DOHH2 (cell line): ENCODE results near the gene ROBO1.

Source experiments
- H3F3A ChIP-seq: fragments of 200-600 bp; sonication (generic), shearing (Covaris generic); 2 replicates; pipeline ENCODE4 v1.6.0; 2016; ENCODE audit warnings: antibody characterized with exemption, mild to moderate bottlenecking; ENCODE audit not compliant: control insufficient read depth, insufficient read depth
- H3K27ac ChIP-seq: fragments of 200-600 bp; sonication (generic); 2 replicates; pipeline ENCODE4 v1.5.1; 2014; ENCODE audit warnings: low read depth, mild to moderate bottlenecking, low read length, moderate library complexity
- H3K27me3 ChIP-seq: fragments of 200-600 bp; sonication (generic); 2 replicates; pipeline ENCODE4 v1.6.1; 2014; ENCODE audit warnings: mild to moderate bottlenecking, low read length, mixed read lengths; ENCODE audit not compliant: control insufficient read depth
- H3K36me3 ChIP-seq: fragments of 200-600 bp; sonication (generic); 2 replicates; pipeline ENCODE4 v1.6.1; 2014; ENCODE audit warnings: mild to moderate bottlenecking, low read length, moderate library complexity, mixed read lengths; ENCODE audit not compliant: control insufficient read depth
- H3K4me1 ChIP-seq: fragments of 200-600 bp; sonication (generic); 2 replicates; pipeline ENCODE4 v1.6.1; 2014; ENCODE audit warnings: mild to moderate bottlenecking, low read length, mixed read lengths; ENCODE audit not compliant: control insufficient read depth
- H3K4me2 ChIP-seq: fragments of 200-600 bp; sonication (generic); 2 replicates; pipeline ENCODE4 v1.6.0; 2014; ENCODE audit warnings: mild to moderate bottlenecking, low read length, moderate library complexity
- H3K4me3 ChIP-seq: fragments of 200-600 bp; sonication (generic); 2 replicates; pipeline ENCODE4 v1.5.1; 2014; ENCODE audit warnings: mild to moderate bottlenecking, low read length, mixed read lengths
- H3K79me2 ChIP-seq: fragments of 200-600 bp; sonication (generic); 2 replicates; pipeline ENCODE4 v1.6.1; 2014; ENCODE audit warnings: mild to moderate bottlenecking, low read length, mixed read lengths; ENCODE audit not compliant: control insufficient read depth
- H3K9me2 ChIP-seq: fragments of 200-600 bp; sonication (generic); replicated peaks from 2 replicates; pipeline ENCODE4 v1.6.1; 2014; ENCODE audit warnings: mild to moderate bottlenecking, low read length, mixed read lengths; ENCODE audit not compliant: control insufficient read depth
- H3K9me3 ChIP-seq: fragments of 200-600 bp; sonication (generic); 2 replicates; pipeline ENCODE4 v1.6.1; 2014; ENCODE audit warnings: antibody characterized with exemption, low read length, mixed read lengths; ENCODE audit not compliant: control insufficient read depth, insufficient read depth
- H4K20me1 ChIP-seq: fragments of 200-600 bp; sonication (generic); 2 replicates; pipeline ENCODE4 v1.6.0; 2014; ENCODE audit warnings: low read depth, mild to moderate bottlenecking, antibody characterized with exemption, low read length, moderate library complexity; ENCODE audit not compliant: control insufficient read depth, insufficient read depth
- CTCF ChIP-seq: fragments of 200-600 bp; sonication (generic); IDR thresholded peaks from one replicate; pipeline ENCODE4 v1.5.1; 2014; ENCODE audit warnings: antibody characterized with exemption, mild to moderate bottlenecking, low read depth, low read length; ENCODE audit not compliant: poor library complexity, severe bottlenecking
- EZH2phosphoT487 ChIP-seq: fragments of 200-600 bp; sonication (generic); IDR thresholded peaks from 2 replicates; pipeline ENCODE4 v1.6.1; 2017; ENCODE audit warnings: borderline replicate concordance, mild to moderate bottlenecking, antibody characterized with exemption, low read length, moderate library complexity, mixed read lengths

Gene ROBO1

GRCh38 chr3:79351699-79352098 lies 416.1 kb downstream of the ROBO1 start:
- H4K20me1 ChIP-seq: no peaks in the 10 kb centered on the region
- no peak overlapping the region for H3K4me3 ChIP-seq
- H3K4me2 ChIP-seq: no peak overlapping the region
- H3K27ac ChIP-seq: no peak overlapping the region
- no peaks in the 10 kb centered on the region for H3K27me3 ChIP-seq
- H3K4me1 ChIP-seq: no peaks in the 10 kb centered on the region
- TF ChIP-seq EZH2phosphoT487: no peak
- TF ChIP-seq CTCF: no peak
- no peaks in the 10 kb centered on the region for H3F3A ChIP-seq
- H3K36me3 ChIP-seq: no peaks in the 10 kb centered on the region
- no peaks in the 10 kb centered on the region for H3K79me2 ChIP-seq
- H3K9me2 ChIP-seq: no peaks in the 10 kb centered on the region
- no peaks in the 10 kb centered on the region for H3K9me3 ChIP-seq

GRCh38 chr3:79344876-79345871 lies 422.6 kb downstream of the ROBO1 start:
- no peak for TF ChIP-seq EZH2phosphoT487
- TF ChIP-seq CTCF: no peak
- Histone ChIP-seq H3F3A (no peaks in the 10 kb centered on the region), H3K36me3 (no peaks in the 10 kb centered on the region), H3K79me2 (no peaks in the 10 kb centered on the region), H3K9me2 (no peaks in the 10 kb centered on the region), H3K4me1 (no peaks in the 10 kb centered on the region), H3K27me3 (no peaks in the 10 kb centered on the region), H3K9me3 (no peaks in the 10 kb centered on the region), H3K4me2 (no peak overlapping the region), H3K4me3 (no peak overlapping the region), H3K27ac (no peak overlapping the region), H4K20me1 (no peaks in the 10 kb centered on the region)

GRCh38 chr3:79341961-79342360 lies 425.8 kb downstream of the ROBO1 start:
- Histone ChIP-seq H3K4me2 (no peak overlapping the region), H3K9me2 (no peaks in the 10 kb centered on the region)
- no peak for TF ChIP-seq CTCF
- no peak for TF ChIP-seq EZH2phosphoT487

More at GRCh38 chr3:79341961-79342360, 425.8 kb downstream of the ROBO1 start:
- H3K27me3 ChIP-seq: no peaks in the 10 kb centered on the region
- no peaks in the 10 kb centered on the region for H3K9me3 ChIP-seq
- no peak overlapping the region for H3K27ac ChIP-seq
- no peaks in the 10 kb centered on the region for H4K20me1 ChIP-seq
- H3F3A ChIP-seq: no peaks in the 10 kb centered on the region
- no peaks in the 10 kb centered on the region for H3K79me2 ChIP-seq
- H3K4me1 ChIP-seq: no peaks in the 10 kb centered on the region
- H3K36me3 ChIP-seq: no peaks in the 10 kb centered on the region
- no peak overlapping the region for H3K4me3 ChIP-seq
